Psoas muscle (tissue), 8 donors: ENCODE measurements around the gene TMEM190. TPM values are rescaled to one million over a fixed set of nuclear protein-coding genes. Genes with fewer than 3 reads are reported as not detected.
A peak's percentile ranks its signal among the peaks of the same experiment; 100 is the strongest.
"Not testable (repeated sequence)": the region's sequence is repeated elsewhere in the genome, so short reads cannot be mapped to it uniquely, and the experiment has no call there.

Experiments used
- ATAC-seq, 4 donors: fragments of 200-7000 bp; cut with Tn5 transposase; one replicate each; pipeline ENCODE4 v1.9.1; 2020; ENCODE audit warnings: moderate library complexity in 3 of 4, mild to moderate bottlenecking in 2 of 4
- DNase-seq, 2 donors: peaks; one replicate each; pipeline ENCODE4 v3.0.0-alpha.2; 2020
- H3K27ac ChIP-seq: fragments of 200-600 bp; one replicate; pipeline ENCODE4 v1.8.0; 2022
- H3K27me3 ChIP-seq, 3 donors: fragments of 200-600 bp in 1 of 3; one replicate each; pipeline versions ENCODE4 v1.6.1 to v1.8.0; 2013 to 2022; ENCODE audit warnings: low read length in 2 of 3, mild to moderate bottlenecking in 2 of 3, moderate library complexity in 1 of 3; ENCODE audit not compliant: insufficient read depth in 3 of 3
- H3K36me3 ChIP-seq, 2 donors: fragments of 200-600 bp in 1 of 2; one replicate each; pipeline versions ENCODE4 v1.6.1 to v1.8.0; 2013 to 2022; ENCODE audit warnings: low read depth in 1 of 2, mild to moderate bottlenecking in 1 of 2, moderate library complexity in 1 of 2; ENCODE audit not compliant: insufficient read depth in 1 of 2
- H3K4me1 ChIP-seq: fragments of 200-600 bp; one replicate; pipeline ENCODE4 v1.8.0; 2022
- H3K4me3 ChIP-seq: fragments of 200-600 bp; one replicate; pipeline ENCODE4 v1.8.0; 2022; ENCODE audit warnings: mild to moderate bottlenecking
- H3K9me3 ChIP-seq: fragments of 200-600 bp; one replicate; pipeline ENCODE4 v1.8.0; 2022
- CTCF ChIP-seq: fragments of 200-600 bp; IDR thresholded peaks from one replicate; pipeline ENCODE4 v1.8.0; 2022; ENCODE audit warnings: antibody characterized with exemption
- whole genome bisulfite sequencing, 3 donors: extraction: QIAGEN DNeasy Blood & Tissue Kit; methylation state at CpG; one replicate each; pipeline versions ENCODE4 v1.1.6 to v1.1.7; 2013; 5-methylcytosine and 5-hydroxymethylcytosine counted together
- intact Hi-C, 2 donors: fragments of 100-400 bp; cut with DNase I; formaldehyde crosslinking; loops; one replicate each; pipeline versions ENCODE4 v1.11.0 to v1.14.2; 2022
- polyA plus RNA-seq, 3 donors: library from polyadenylated mRNA; stranded (reverse); fragments of 200-250 nt; gene quantifications; one replicate each; pipeline ENCODE4 v1.2.3, GENCODE V29; 2013
- total RNA-seq, 4 donors: library from RNA; stranded (reverse); fragmentation: NEBNext Ultra II Directional in 2 of 4; extraction: Animal tissue kit (Norgen Biotek cat#: 25700) in 2 of 4; gene quantifications; one replicate each; pipeline versions ENCODE4 v1.2.1 to v1.2.4, GENCODE V29; 2021 to 2023
- donor health status: healthy with polysubstance abuse.
- donor health status: DM: no; HTN: no; CAD: no; lungs with moderate emphysema.
- donor health status: Bipolar disorder and iron deficiency.
- donor health status: healthy.
- donor health status: DM: yes; HTN: yes; CAD: no.
- donor health status: DM: no; HTN: no; CAD: no.
- donor health status: DM: no; HTN: no; CAD: no.
- donor health status: DM: yes; HTN: yes; CAD: no.

The TMEM190 gene
- total and polyA plus RNA-seq, 7 donors = not detected

- DNase-seq (peak in 1 of 2 donors; percentile 20), ATAC-seq (no peak)
- peaks cover 0 to 30% of the 10 kb centered on the region in 2 donors for H3K36me3 ChIP-seq
- H3K27me3 ChIP-seq = no peaks in the 10 kb centered on the region
- TF ChIP-seq CTCF = no peak
- H3K4me3 ChIP-seq = peak overlapping the region; percentile 73
- H3K9me3 ChIP-seq = no peaks in the 10 kb centered on the region
- no peaks in the 10 kb centered on the region for H3K4me1 ChIP-seq
- 77 to 84% (median 80%) methylated on average over 14 of the region's 14 CpGs for WGBS, 3 donors
- intact Hi-C loops = no loop called here
- H3K27ac ChIP-seq = no peak overlapping the region
Measured at GRCh38 chr19:55406091-55406825, 29.6 kb downstream of the TMEM190 start.

GRCh38 chr19:55406826-55407549 is 30.4 kb downstream of the TMEM190 start:
- Histone ChIP-seq H3K36me3 (peaks cover 0 to 24% of the 10 kb centered on the region in 2 donors), H3K4me3 (peak overlapping the region; percentile 73), H3K27me3 (no peaks in the 10 kb centered on the region), H3K4me1 (no peaks in the 10 kb centered on the region), H3K9me3 (no peaks in the 10 kb centered on the region), H3K27ac (peak overlapping the region; percentile 92)
- 15 to 21% (median 18%) methylated on average over 33 to 35 of the region's 35 CpGs for WGBS, 3 donors
- DNase-seq (peak; percentile 38 to 40), ATAC-seq (peak in 2 of 4 donors; percentile 1)
- no peak for TF ChIP-seq CTCF
- intact Hi-C loops = no loop called here

- H3K27me3 ChIP-seq, intact Hi-C loops, H3K9me3 ChIP-seq, ATAC-seq, H3K4me1 ChIP-seq, DNase-seq: not testable (repeated sequence)
- H3K27ac ChIP-seq = peak within 1 kb of the TSS; percentile 92
- 0 to 3% (median 1%) methylated on average over 12 to 36 of the region's 36 CpGs for WGBS, 3 donors
- H3K4me3 ChIP-seq = peak within 1 kb of the TSS; percentile 73
- H3K36me3 ChIP-seq = peaks cover 0 to 20% of the 10 kb centered on the region in 2 donors
Measured at GRCh38 chr19:55407550-55407799, 30.8 kb downstream of the TMEM190 start, which contains the start of gene UBE2S. Gene UBE2S (minus strand): TSS chr19:55407788. CDS start chr19:55407589, 199 bp downstream.

GRCh38 chr19:55407800-55408532 is 31.3 kb downstream of the TMEM190 start:
- 1% methylated on average over 72 of the region's 72 CpGs for WGBS, 3 donors
- TF ChIP-seq CTCF = no peak
- Histone ChIP-seq H3K36me3 (peaks cover 0 to 15% of the 10 kb centered on the region in 2 donors), H3K9me3 (no peaks in the 10 kb centered on the region), H3K27me3 (no peaks in the 10 kb centered on the region), H3K4me3 (peak overlapping the region; percentile 73), H3K4me1 (no peaks in the 10 kb centered on the region), H3K27ac (peak overlapping the region; percentile 92)
- peak; percentile 95 to 97 (median 96) for ATAC-seq
- peak; percentile 98 to 99 for DNase-seq
- intact Hi-C loops = no loop called here

GRCh38 chr19:55408533-55408872 is 31.9 kb downstream of the TMEM190 start:
- Histone ChIP-seq H3K27me3 (no peaks in the 10 kb centered on the region), H3K9me3 (no peaks in the 10 kb centered on the region), H3K36me3 (peaks cover 0 to 11% of the 10 kb centered on the region in 2 donors), H3K27ac (peak overlapping the region; percentile 92), H3K4me1 (no peaks in the 10 kb centered on the region), H3K4me3 (peak overlapping the region; percentile 73)
- DNase-seq (no peak), ATAC-seq (no peak)
- intact Hi-C loops = no loop called here
- TF ChIP-seq CTCF = no peak
- 51 to 61% (median 57%) methylated on average over 9 of the region's 9 CpGs for WGBS, 3 donors

- H3K36me3 ChIP-seq, H3K9me3 ChIP-seq, intact Hi-C loops, H3K27ac ChIP-seq, H3K27me3 ChIP-seq, ATAC-seq, H3K4me3 ChIP-seq, H3K4me1 ChIP-seq: not testable (repeated sequence)
- DNase-seq = peak in 1 of 2 donors; percentile 6
- 89 to 93% (median 92%) methylated on average over 8 of the region's 8 CpGs for WGBS, 3 donors
Measured at GRCh38 chr19:55409179-55409578, 32.6 kb downstream of the TMEM190 start.
